PFSK-1 (cell line): ENCODE data around the gene SRMS.

Source experiments
- FOXP2 ChIP-seq: optimal IDR thresholded peaks from 2 replicates; pipeline ENCODE3; 2011; ENCODE audit warnings: borderline replicate concordance, control low read depth, inconsistent platforms; ENCODE audit not compliant: insufficient read depth; ENCODE audit errors: extremely low read length, extremely low read depth
- POLR2AphosphoS5 ChIP-seq: IDR thresholded peaks from 2 replicates; pipeline ENCODE4 v1.6.1; 2012; ENCODE audit warnings: low read depth, mild to moderate bottlenecking, control low read depth, low read length, moderate library complexity
- SIN3A ChIP-seq: IDR thresholded peaks from 2 replicates; pipeline ENCODE4 v1.6.1; 2012; ENCODE audit warnings: mild to moderate bottlenecking, low read length, moderate library complexity, borderline replicate concordance; ENCODE audit not compliant: insufficient read depth
- TAF1 ChIP-seq: IDR thresholded peaks from 2 replicates; pipeline ENCODE4 v1.6.1; 2012; ENCODE audit warnings: low read length, control low read depth, borderline replicate concordance; ENCODE audit not compliant: insufficient read depth
- TF ChIP-seq, protein P1 (sequence below), 2 experiments: IDR thresholded peaks; 2 replicates each; pipeline versions ENCODE4 v1.6.1 to v1.8.0; 2011 to 2012; ENCODE audit warnings: low read depth in 2 of 2, low read length in 2 of 2, control low read depth in 1 of 2, inconsistent platforms in 1 of 2, mild to moderate bottlenecking in 1 of 2, moderate library complexity in 1 of 2; ENCODE audit not compliant: insufficient read depth in 1 of 2

Gene SRMS

DNA sequence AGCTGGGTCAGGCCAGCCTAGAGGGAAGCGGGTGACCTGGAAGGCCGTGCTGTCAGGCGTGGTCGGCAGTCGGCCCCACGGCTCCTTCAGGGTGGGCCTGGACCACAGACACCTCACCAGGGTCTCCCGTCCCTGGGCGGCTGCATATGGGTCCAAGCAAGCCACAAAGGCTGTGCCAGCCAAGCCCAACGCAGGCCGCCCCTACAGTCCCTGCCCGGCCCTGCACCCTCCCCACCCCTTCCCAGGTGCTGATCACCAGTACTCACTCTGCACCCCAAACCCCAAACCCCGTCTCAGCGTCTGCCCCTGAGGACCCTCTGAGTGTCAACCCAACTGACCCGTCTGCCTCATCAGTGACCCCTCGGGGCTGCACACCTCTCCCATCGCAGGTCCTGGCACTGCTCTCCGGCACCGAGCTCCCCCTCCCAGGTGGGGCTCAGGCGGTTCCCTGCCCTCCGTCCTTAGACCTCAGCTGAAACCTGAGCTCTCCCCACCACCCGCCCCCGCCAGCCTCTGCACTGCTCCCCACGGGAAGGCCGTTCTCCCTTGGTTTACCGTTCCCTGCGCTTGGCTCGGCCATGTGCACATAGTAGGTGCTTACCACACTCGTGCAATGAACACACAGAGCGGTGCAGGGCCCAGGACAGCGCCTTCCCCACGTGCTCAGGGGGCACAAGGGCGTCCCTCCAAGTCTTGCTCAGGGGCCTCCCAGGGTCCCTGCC is 28.4 kb downstream of the SRMS start:
- TF ChIP-seq, protein P1, sequence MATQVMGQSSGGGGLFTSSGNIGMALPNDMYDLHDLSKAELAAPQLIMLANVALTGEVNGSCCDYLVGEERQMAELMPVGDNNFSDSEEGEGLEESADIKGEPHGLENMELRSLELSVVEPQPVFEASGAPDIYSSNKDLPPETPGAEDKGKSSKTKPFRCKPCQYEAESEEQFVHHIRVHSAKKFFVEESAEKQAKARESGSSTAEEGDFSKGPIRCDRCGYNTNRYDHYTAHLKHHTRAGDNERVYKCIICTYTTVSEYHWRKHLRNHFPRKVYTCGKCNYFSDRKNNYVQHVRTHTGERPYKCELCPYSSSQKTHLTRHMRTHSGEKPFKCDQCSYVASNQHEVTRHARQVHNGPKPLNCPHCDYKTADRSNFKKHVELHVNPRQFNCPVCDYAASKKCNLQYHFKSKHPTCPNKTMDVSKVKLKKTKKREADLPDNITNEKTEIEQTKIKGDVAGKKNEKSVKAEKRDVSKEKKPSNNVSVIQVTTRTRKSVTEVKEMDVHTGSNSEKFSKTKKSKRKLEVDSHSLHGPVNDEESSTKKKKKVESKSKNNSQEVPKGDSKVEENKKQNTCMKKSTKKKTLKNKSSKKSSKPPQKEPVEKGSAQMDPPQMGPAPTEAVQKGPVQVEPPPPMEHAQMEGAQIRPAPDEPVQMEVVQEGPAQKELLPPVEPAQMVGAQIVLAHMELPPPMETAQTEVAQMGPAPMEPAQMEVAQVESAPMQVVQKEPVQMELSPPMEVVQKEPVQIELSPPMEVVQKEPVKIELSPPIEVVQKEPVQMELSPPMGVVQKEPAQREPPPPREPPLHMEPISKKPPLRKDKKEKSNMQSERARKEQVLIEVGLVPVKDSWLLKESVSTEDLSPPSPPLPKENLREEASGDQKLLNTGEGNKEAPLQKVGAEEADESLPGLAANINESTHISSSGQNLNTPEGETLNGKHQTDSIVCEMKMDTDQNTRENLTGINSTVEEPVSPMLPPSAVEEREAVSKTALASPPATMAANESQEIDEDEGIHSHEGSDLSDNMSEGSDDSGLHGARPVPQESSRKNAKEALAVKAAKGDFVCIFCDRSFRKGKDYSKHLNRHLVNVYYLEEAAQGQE (IDR thresholded peaks at IDR 0.05; ENCODE audit: insufficient read depth in 1 of 2, low read depth in 2 of 2, low read length in 2 of 2) = no peak
- TF ChIP-seq POLR2AphosphoS5 (no peak), SIN3A (no peak), FOXP2 (no peak), TAF1 (no peak)

DNA sequence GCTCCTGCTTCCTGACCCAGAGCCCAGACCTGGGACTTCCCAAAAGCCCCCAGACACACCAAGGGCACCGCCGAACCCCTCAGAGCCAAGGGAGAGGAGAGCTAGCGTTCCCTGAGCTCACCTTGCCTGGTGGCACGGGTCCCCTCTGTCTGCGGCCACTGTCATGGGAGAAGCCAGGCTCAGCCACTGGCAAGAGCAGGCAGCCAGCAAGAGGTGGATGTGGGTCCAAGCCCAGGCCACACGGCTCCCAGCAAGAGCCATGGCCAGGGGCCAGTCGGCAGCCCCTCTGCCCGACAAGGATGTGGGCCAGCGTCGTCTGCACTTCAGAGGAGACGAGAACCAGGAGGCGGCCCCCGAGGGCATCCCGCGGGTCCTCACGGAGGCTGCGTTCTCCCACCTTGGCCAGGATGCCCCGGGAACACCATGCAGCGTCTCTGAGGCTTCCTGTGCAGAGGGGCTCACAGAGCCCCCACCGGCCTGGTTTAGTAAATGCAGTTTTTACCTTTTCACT is 29.1 kb downstream of the SRMS start:
- TF ChIP-seq SIN3A (no peak), POLR2AphosphoS5 (no peak), TAF1 (no peak), FOXP2 (no peak)
- TF ChIP-seq, protein P1 (IDR thresholded peaks at IDR 0.05; ENCODE audit: insufficient read depth in 1 of 2, low read depth in 2 of 2, low read length in 2 of 2) = no peak

DNA sequence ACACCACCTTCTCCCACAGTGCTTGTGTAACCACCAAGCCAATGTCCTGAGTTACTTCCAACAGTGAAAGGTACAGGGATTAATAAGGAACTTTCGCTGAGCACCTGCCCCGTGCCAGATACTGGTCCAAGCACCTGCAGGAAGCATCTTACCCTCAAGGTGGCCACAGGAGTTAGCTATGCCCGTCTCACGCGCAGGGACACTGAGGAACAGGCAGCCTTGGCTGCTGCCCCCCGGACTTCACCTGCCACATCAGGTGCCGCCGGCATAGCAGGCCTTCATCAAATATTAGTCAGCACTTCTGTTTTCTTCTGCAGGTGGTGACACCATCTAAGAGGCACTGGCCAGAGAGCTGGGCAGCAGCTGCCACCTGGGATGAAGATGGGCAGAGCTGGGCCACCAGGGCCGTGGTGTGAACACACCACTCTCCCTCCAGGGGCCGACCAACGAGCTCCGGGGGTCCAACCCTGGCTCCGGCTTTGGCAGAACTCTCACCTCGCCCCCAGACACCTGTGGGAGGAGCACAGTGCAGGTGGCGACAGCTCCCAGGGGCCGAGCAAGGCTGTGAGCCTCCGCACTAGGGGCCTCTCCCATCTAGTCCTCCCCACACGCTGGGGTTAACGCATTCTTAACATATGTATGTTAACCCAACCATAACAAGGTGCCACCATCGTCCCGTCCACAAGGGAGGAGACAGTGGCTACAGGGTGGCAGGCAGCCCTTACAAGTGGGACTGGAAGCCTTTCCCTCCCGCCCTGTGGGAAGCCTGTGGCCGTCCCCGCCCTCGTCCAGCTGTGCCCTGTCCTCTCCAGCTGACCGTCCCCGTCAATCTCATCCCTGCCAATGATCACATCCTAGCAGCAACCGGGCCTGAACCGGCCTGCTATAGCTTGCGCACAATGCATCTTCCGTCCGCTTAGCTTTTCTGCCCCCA is 29.9 kb downstream of the SRMS start:
- TF ChIP-seq POLR2AphosphoS5 (no peak), TAF1 (no peak), SIN3A (no peak), FOXP2 (no peak)
- TF ChIP-seq, protein P1 (IDR thresholded peaks at IDR 0.05; ENCODE audit: insufficient read depth in 1 of 2, low read depth in 2 of 2, low read length in 2 of 2) = no peak

DNA sequence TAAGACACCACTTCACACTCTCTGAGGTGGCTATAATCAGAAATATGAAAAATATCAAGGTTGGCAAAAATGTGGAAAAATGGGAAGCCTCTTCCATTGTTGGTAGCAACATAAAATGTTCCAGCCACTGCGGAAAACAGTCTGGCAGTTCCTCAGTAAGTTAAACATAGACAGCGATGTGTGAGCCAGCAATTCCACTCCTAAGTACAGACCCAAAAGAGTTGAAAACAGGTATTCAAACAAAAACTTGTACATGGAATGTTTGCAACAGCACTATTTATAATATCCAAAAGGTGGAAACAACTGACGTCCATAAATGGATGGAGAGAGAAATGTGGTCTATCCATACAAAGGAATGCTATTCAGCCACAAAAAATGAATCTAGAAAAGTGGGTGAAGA is 34.3 kb downstream of the SRMS start:
- TF ChIP-seq FOXP2 (no peak), TAF1 (no peak), SIN3A (no peak), POLR2AphosphoS5 (no peak)
- TF ChIP-seq, protein P1 (IDR thresholded peaks at IDR 0.05; ENCODE audit: insufficient read depth in 1 of 2, low read depth in 2 of 2, low read length in 2 of 2) = no peak
